ENCODE data around the gene GJA4. TPM values are rescaled to one million over a fixed set of nuclear protein-coding genes. Genes with fewer than 3 reads are reported as not detected.

The GJA4 gene
- total and polyA plus RNA-seq, 4 donors: 6.1 to 10.6 (median 9.1) TPM

DNA sequence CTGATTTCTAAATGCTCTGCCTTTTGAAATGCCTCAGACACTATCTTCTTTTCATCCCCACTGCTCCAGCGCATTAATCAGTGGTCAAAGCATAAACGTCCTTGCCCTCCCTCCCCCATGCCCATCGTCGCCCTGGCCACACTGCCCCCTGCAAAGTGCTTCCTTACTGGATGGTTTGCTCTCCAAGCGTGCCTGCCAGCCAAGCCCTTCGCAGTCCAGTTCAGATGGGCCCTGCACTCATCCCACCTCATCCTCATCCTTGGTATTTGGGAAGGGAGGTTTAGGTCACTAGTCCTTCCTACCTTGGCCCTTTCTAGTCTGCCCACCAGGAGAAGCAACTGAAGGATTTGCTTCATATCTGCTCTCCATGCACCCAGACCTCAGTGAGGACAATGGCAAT is 3.1 kb downstream of the GJA4 start:
- Histone ChIP-seq H3K4me1 (ENCODE audit: control insufficient read depth in 4 of 4, insufficient read depth in 4 of 4, low read length in 3 of 4) (peaks cover 0 to 5% (median 2%) of the 10 kb centered on the region in 4 donors), H3K36me3 (ENCODE audit: control insufficient read depth in 4 of 4, insufficient read depth in 3 of 4, low read depth in 1 of 4, low read length in 3 of 4) (peaks cover 0 to 3% (median 0%) of the 10 kb centered on the region in 4 donors), H3K9me3 (ENCODE audit: control insufficient read depth in 4 of 4, low read length in 3 of 4) (no peaks in the 10 kb centered on the region), H3K27ac (ENCODE audit: low read depth in 1 of 2, low read length in 2 of 2) (no peak overlapping the region), H3K4me3 (ENCODE audit: low read depth in 1 of 3, low read length in 3 of 3) (peak overlapping the region in 1 of 3 donors; percentile 2), H3K27me3 (ENCODE audit: control insufficient read depth in 4 of 4, insufficient read depth in 4 of 4, low read length in 3 of 4) (no peaks in the 10 kb centered on the region), H3K9ac (ENCODE audit: low read depth in 1 of 2, low read length in 2 of 2) (no peak overlapping the region)
- 79% methylated on average over 6 of the region's 6 CpGs for WGBS
- TF ChIP-seq, protein P1, sequence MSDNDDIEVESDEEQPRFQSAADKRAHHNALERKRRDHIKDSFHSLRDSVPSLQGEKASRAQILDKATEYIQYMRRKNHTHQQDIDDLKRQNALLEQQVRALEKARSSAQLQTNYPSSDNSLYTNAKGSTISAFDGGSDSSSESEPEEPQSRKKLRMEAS (IDR thresholded peaks at IDR 0.05): no peak
- TF ChIP-seq SP1 (IDR thresholded peaks at IDR 0.05) (no peak), RXRA (IDR thresholded peaks at IDR 0.05) (no peak), FOXA1 (IDR thresholded peaks at IDR 0.05) (no peak), EGR1 (IDR thresholded peaks at IDR 0.05; ENCODE audit: low read depth in 2 of 2) (no peak), HNF4A (conservative IDR thresholded peaks at IDR 0.05) (no peak)
- TF ChIP-seq, protein P2, sequence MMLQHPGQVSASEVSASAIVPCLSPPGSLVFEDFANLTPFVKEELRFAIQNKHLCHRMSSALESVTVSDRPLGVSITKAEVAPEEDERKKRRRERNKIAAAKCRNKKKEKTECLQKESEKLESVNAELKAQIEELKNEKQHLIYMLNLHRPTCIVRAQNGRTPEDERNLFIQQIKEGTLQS (IDR thresholded peaks at IDR 0.05): no peak
- DNase-seq (ENCODE audit: low spot score): no peak

DNA sequence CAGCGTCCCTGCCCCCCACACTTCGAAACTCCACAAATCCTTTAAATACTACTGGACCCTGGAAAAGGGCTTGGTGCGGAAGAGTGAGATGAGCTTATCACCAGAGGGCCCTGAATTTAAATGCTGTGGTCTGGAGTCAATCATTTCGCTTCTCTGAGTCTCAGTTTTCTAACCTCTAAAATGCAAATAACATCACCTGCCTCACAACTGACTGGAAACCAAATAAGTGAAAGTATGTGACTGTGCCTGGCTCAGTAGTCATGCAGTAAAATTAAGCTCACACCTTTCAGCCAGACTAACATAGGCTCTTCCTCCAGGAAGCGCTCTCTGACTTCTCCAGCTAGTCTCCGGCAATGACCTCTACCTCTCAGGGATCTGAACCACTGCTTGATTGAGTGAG is 4.2 kb downstream of the GJA4 start:
- Histone ChIP-seq H3K27ac (ENCODE audit: low read depth in 1 of 2, low read length in 2 of 2) (peak overlapping the region in 1 of 2 donors; percentile 83), H3K36me3 (ENCODE audit: control insufficient read depth in 4 of 4, insufficient read depth in 3 of 4, low read depth in 1 of 4, low read length in 3 of 4) (peaks cover 0 to 3% (median 0%) of the 10 kb centered on the region in 4 donors), H3K9me3 (ENCODE audit: control insufficient read depth in 4 of 4, low read length in 3 of 4) (no peaks in the 10 kb centered on the region), H3K4me1 (ENCODE audit: control insufficient read depth in 4 of 4, insufficient read depth in 4 of 4, low read length in 3 of 4) (peaks cover 0 to 5% (median 2%) of the 10 kb centered on the region in 4 donors), H3K9ac (ENCODE audit: low read depth in 1 of 2, low read length in 2 of 2) (no peak overlapping the region), H3K4me3 (ENCODE audit: low read depth in 1 of 3, low read length in 3 of 3) (no peak overlapping the region), H3K27me3 (ENCODE audit: control insufficient read depth in 4 of 4, insufficient read depth in 4 of 4, low read length in 3 of 4) (no peaks in the 10 kb centered on the region)
- TF ChIP-seq FOXA1 (IDR thresholded peaks at IDR 0.05) (no peak), RAD21 (IDR thresholded peaks at IDR 0.05) (no peak), HNF4A (conservative IDR thresholded peaks at IDR 0.05) (no peak), YY1 (IDR thresholded peaks at IDR 0.05) (no peak), JUND (IDR thresholded peaks at IDR 0.05) (no peak), RXRA (IDR thresholded peaks at IDR 0.05) (no peak), NR2F2 (IDR thresholded peaks at IDR 0.05) (no peak), TAF1 (conservative IDR thresholded peaks at IDR 0.05) (no peak), SP1 (IDR thresholded peaks at IDR 0.05) (no peak), EGR1 (IDR thresholded peaks at IDR 0.05; ENCODE audit: low read depth in 2 of 2) (no peak), GABPA (IDR thresholded peaks at IDR 0.05 in 1 of 2, conservative IDR thresholded peaks at IDR 0.05 in 1 of 2) (no peak), FOXA2 (IDR thresholded peaks at IDR 0.05) (no peak), HNF4G (IDR thresholded peaks at IDR 0.05) (no peak)
- TF ChIP-seq, protein P2 (IDR thresholded peaks at IDR 0.05): no peak
- TF ChIP-seq, protein P1 (IDR thresholded peaks at IDR 0.05): no peak
- TF ChIP-seq, protein P3, sequence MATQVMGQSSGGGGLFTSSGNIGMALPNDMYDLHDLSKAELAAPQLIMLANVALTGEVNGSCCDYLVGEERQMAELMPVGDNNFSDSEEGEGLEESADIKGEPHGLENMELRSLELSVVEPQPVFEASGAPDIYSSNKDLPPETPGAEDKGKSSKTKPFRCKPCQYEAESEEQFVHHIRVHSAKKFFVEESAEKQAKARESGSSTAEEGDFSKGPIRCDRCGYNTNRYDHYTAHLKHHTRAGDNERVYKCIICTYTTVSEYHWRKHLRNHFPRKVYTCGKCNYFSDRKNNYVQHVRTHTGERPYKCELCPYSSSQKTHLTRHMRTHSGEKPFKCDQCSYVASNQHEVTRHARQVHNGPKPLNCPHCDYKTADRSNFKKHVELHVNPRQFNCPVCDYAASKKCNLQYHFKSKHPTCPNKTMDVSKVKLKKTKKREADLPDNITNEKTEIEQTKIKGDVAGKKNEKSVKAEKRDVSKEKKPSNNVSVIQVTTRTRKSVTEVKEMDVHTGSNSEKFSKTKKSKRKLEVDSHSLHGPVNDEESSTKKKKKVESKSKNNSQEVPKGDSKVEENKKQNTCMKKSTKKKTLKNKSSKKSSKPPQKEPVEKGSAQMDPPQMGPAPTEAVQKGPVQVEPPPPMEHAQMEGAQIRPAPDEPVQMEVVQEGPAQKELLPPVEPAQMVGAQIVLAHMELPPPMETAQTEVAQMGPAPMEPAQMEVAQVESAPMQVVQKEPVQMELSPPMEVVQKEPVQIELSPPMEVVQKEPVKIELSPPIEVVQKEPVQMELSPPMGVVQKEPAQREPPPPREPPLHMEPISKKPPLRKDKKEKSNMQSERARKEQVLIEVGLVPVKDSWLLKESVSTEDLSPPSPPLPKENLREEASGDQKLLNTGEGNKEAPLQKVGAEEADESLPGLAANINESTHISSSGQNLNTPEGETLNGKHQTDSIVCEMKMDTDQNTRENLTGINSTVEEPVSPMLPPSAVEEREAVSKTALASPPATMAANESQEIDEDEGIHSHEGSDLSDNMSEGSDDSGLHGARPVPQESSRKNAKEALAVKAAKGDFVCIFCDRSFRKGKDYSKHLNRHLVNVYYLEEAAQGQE (IDR thresholded peaks at IDR 0.05): no peak
- TF ChIP-seq, protein P4, sequence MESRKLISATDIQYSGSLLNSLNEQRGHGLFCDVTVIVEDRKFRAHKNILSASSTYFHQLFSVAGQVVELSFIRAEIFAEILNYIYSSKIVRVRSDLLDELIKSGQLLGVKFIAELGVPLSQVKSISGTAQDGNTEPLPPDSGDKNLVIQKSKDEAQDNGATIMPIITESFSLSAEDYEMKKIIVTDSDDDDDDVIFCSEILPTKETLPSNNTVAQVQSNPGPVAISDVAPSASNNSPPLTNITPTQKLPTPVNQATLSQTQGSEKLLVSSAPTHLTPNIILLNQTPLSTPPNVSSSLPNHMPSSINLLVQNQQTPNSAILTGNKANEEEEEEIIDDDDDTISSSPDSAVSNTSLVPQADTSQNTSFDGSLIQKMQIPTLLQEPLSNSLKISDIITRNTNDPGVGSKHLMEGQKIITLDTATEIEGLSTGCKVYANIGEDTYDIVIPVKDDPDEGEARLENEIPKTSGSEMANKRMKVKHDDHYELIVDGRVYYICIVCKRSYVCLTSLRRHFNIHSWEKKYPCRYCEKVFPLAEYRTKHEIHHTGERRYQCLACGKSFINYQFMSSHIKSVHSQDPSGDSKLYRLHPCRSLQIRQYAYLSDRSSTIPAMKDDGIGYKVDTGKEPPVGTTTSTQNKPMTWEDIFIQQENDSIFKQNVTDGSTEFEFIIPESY (IDR thresholded peaks at IDR 0.05): no peak
- TF ChIP-seq, protein P5, sequence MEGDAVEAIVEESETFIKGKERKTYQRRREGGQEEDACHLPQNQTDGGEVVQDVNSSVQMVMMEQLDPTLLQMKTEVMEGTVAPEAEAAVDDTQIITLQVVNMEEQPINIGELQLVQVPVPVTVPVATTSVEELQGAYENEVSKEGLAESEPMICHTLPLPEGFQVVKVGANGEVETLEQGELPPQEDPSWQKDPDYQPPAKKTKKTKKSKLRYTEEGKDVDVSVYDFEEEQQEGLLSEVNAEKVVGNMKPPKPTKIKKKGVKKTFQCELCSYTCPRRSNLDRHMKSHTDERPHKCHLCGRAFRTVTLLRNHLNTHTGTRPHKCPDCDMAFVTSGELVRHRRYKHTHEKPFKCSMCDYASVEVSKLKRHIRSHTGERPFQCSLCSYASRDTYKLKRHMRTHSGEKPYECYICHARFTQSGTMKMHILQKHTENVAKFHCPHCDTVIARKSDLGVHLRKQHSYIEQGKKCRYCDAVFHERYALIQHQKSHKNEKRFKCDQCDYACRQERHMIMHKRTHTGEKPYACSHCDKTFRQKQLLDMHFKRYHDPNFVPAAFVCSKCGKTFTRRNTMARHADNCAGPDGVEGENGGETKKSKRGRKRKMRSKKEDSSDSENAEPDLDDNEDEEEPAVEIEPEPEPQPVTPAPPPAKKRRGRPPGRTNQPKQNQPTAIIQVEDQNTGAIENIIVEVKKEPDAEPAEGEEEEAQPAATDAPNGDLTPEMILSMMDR (IDR thresholded peaks at IDR 0.05; ENCODE audit: low read depth, low read length, missing input control): no peak
- no peak for DNase-seq (ENCODE audit: low spot score)
- 85% methylated on average over 6 of the region's 6 CpGs for WGBS

Data from liver (tissue), 9 donors.